ENCODE measurements around the gene SYT2.

DNA sequence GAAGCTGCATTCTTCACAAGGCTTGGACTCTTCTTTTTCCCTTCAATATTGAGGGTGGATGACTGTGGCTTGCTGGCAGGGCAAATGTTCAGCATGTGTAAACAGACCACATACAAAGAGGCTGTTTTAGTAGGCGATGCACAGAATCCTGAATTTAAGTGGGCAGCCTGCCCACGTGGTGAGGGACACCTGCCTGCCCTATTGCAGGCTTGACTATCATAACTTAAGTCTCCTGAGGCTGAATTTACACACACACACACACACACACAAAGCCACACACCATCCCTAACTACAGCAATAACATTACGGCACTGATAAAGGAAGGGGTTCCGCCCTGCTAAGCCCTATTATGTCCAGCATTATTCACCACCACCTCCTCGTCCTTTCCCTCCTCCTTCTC, 15.9 kb downstream of the SYT2 start:
- TF ChIP-seq, protein P1, sequence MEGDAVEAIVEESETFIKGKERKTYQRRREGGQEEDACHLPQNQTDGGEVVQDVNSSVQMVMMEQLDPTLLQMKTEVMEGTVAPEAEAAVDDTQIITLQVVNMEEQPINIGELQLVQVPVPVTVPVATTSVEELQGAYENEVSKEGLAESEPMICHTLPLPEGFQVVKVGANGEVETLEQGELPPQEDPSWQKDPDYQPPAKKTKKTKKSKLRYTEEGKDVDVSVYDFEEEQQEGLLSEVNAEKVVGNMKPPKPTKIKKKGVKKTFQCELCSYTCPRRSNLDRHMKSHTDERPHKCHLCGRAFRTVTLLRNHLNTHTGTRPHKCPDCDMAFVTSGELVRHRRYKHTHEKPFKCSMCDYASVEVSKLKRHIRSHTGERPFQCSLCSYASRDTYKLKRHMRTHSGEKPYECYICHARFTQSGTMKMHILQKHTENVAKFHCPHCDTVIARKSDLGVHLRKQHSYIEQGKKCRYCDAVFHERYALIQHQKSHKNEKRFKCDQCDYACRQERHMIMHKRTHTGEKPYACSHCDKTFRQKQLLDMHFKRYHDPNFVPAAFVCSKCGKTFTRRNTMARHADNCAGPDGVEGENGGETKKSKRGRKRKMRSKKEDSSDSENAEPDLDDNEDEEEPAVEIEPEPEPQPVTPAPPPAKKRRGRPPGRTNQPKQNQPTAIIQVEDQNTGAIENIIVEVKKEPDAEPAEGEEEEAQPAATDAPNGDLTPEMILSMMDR (IDR thresholded peaks at IDR 0.05 in 2 of 3, conservative IDR thresholded peaks at IDR 0.05 in 1 of 3; ENCODE audit: insufficient read depth in 2 of 3, low read depth in 1 of 3, low read length in 3 of 3) = no peak
- TF ChIP-seq FOXM1 (IDR thresholded peaks at IDR 0.05; ENCODE audit: low read depth) (no peak), FOXM1 (CRISPR knock-in tag; IDR thresholded peaks at IDR 0.05; ENCODE audit: low read depth) (no peak)
